Measurements from ENCODE around the gene POLR1A.

DNA sequence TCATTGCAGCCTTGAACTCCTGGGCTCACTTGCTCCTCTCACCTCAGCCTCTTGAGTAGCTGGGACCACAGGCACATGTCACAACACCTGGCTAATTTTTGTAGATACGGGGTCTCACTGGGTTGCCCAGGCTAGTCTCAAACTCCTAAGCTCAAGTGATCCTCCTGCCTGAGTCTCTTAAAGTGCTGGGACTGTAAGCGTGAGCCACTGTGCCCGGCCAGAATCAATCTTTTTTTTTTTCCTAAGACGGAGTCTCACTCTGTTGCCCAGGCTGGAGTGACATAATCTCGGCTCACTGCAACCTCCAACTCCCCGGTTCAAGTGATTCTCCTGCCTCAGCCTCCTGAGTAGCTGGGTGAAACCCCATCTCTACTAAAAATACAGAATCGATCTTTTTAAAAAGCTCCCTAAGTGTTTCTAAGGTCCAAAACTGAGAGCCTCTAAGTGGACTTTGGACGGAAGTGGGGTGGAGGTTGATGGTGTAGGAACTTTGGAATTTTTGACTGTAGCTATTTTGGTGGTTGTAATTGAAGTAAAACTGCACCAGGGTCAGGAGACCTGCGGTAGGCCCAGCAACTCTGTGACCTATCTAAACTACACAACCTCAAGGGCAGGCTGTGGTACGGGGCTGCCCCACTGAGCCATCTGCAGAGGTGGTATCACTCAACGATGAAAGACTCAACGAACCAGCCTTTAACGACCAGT lies 82.9 kb downstream of the POLR1A start:
- TF ChIP-seq POLR2AphosphoS5 (IDR thresholded peaks at IDR 0.05; ENCODE audit: low read depth, low read length) (no peak), SIN3A (IDR thresholded peaks at IDR 0.05; ENCODE audit: borderline replicate concordance, insufficient read depth, low read depth, low read length) (no peak), TCF7L2 (IDR thresholded peaks at IDR 0.05; ENCODE audit: low read depth, low read length) (no peak)
- TF ChIP-seq, protein P1, sequence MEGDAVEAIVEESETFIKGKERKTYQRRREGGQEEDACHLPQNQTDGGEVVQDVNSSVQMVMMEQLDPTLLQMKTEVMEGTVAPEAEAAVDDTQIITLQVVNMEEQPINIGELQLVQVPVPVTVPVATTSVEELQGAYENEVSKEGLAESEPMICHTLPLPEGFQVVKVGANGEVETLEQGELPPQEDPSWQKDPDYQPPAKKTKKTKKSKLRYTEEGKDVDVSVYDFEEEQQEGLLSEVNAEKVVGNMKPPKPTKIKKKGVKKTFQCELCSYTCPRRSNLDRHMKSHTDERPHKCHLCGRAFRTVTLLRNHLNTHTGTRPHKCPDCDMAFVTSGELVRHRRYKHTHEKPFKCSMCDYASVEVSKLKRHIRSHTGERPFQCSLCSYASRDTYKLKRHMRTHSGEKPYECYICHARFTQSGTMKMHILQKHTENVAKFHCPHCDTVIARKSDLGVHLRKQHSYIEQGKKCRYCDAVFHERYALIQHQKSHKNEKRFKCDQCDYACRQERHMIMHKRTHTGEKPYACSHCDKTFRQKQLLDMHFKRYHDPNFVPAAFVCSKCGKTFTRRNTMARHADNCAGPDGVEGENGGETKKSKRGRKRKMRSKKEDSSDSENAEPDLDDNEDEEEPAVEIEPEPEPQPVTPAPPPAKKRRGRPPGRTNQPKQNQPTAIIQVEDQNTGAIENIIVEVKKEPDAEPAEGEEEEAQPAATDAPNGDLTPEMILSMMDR (IDR thresholded peaks at IDR 0.05) = no peak
- TF ChIP-seq, protein P2, sequence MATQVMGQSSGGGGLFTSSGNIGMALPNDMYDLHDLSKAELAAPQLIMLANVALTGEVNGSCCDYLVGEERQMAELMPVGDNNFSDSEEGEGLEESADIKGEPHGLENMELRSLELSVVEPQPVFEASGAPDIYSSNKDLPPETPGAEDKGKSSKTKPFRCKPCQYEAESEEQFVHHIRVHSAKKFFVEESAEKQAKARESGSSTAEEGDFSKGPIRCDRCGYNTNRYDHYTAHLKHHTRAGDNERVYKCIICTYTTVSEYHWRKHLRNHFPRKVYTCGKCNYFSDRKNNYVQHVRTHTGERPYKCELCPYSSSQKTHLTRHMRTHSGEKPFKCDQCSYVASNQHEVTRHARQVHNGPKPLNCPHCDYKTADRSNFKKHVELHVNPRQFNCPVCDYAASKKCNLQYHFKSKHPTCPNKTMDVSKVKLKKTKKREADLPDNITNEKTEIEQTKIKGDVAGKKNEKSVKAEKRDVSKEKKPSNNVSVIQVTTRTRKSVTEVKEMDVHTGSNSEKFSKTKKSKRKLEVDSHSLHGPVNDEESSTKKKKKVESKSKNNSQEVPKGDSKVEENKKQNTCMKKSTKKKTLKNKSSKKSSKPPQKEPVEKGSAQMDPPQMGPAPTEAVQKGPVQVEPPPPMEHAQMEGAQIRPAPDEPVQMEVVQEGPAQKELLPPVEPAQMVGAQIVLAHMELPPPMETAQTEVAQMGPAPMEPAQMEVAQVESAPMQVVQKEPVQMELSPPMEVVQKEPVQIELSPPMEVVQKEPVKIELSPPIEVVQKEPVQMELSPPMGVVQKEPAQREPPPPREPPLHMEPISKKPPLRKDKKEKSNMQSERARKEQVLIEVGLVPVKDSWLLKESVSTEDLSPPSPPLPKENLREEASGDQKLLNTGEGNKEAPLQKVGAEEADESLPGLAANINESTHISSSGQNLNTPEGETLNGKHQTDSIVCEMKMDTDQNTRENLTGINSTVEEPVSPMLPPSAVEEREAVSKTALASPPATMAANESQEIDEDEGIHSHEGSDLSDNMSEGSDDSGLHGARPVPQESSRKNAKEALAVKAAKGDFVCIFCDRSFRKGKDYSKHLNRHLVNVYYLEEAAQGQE (IDR thresholded peaks at IDR 0.05; ENCODE audit: insufficient read depth in 1 of 2, low read depth in 2 of 2, low read length in 1 of 2) = no peak

Data from Panc1 (cell line).